HG02763 (cell line): ENCODE data around the gene TRPV2.

Experiments
- ATAC-seq: cut with Tn5 transposase; IDR thresholded peaks from one replicate; pipeline ENCODE4 v1.9.1; 2021; ENCODE audit warnings: mild to moderate bottlenecking, moderate library complexity; ENCODE audit not compliant: unreplicated experiment

Gene TRPV2

GRCh38 chr17:16472539-16472938, 57.2 kb downstream of the TRPV2 start:
- ATAC-seq = no peak

GRCh38 chr17:16473044-16474011, 58.0 kb downstream of the TRPV2 start:
- ATAC-seq = no peak

GRCh38 chr17:16474012-16474725, 58.8 kb downstream of the TRPV2 start:
- no peak for ATAC-seq

GRCh38 chr17:16475179-16475704, 59.9 kb downstream of the TRPV2 start:
- no peak for ATAC-seq

- no peak for ATAC-seq
Measured at GRCh38 chr17:16477255-16477654, 61.9 kb downstream of the TRPV2 start.

- ATAC-seq = no peak
Measured at GRCh38 chr17:16477666-16478065, 62.3 kb downstream of the TRPV2 start.

- no peak for ATAC-seq
Measured at GRCh38 chr17:16478649-16479048, 63.3 kb downstream of the TRPV2 start.

GRCh38 chr17:16479264-16479663, 63.9 kb downstream of the TRPV2 start:
- no peak for ATAC-seq

GRCh38 chr17:16480995-16481394, 65.6 kb downstream of the TRPV2 start:
- no peak for ATAC-seq

GRCh38 chr17:16482253-16482652, 66.9 kb downstream of the TRPV2 start:
- no peak for ATAC-seq

- ATAC-seq = no peak
Measured at GRCh38 chr17:16483021-16483645, 67.8 kb downstream of the TRPV2 start.

GRCh38 chr17:16484445-16485175, 69.2 kb downstream of the TRPV2 start:
- no peak for ATAC-seq
